Mesendoderm (in vitro differentiated cells): ENCODE data around the gene GCG.

Experiments used
- DNase-seq: peaks from one replicate; pipeline ENCODE4 v3.0.0; 2013
- H2AK5ac ChIP-seq: 2 replicates; pipeline ENCODE4 v1.6.1; 2013; ENCODE audit warnings: low read length, inconsistent platforms
- H2BK120ac ChIP-seq: 2 replicates; pipeline ENCODE4 v1.6.1; 2013; ENCODE audit warnings: low read depth, mild to moderate bottlenecking, low read length, moderate library complexity, mixed read lengths
- H2BK15ac ChIP-seq: replicated peaks from 2 replicates; pipeline ENCODE4 v1.6.1; 2013; ENCODE audit warnings: low read depth, mild to moderate bottlenecking, moderate library complexity
- H2BK5ac ChIP-seq: 2 replicates; pipeline ENCODE4 v1.6.1; 2013; ENCODE audit warnings: low read length, inconsistent platforms
- H3K18ac ChIP-seq: 2 replicates; pipeline ENCODE4 v1.6.1; 2013; ENCODE audit warnings: mild to moderate bottlenecking, low read length, mixed read lengths
- H3K23ac ChIP-seq: one replicate; pipeline ENCODE4 v1.6.1; 2013; ENCODE audit warnings: low read length
- H3K27ac ChIP-seq: 2 replicates; pipeline ENCODE4 v1.5.1; 2013; ENCODE audit warnings: low read depth, mild to moderate bottlenecking, inconsistent platforms, low read length, moderate library complexity
- H3K27me3 ChIP-seq: 2 replicates; pipeline ENCODE4 v1.6.1; 2013; ENCODE audit warnings: low read length, control low read depth, mild to moderate bottlenecking, inconsistent platforms; ENCODE audit not compliant: insufficient read depth, poor library complexity
- H3K36me3 ChIP-seq: 2 replicates; pipeline ENCODE4 v1.6.1; 2013; ENCODE audit warnings: low read length, inconsistent platforms; ENCODE audit not compliant: control insufficient read depth, insufficient read depth
- H3K4ac ChIP-seq: one replicate; pipeline ENCODE4 v1.6.1; 2013; ENCODE audit warnings: low read depth, mild to moderate bottlenecking, low read length, moderate library complexity
- H3K4me1 ChIP-seq: 2 replicates; pipeline ENCODE4 v1.6.1; 2013; ENCODE audit warnings: low read depth, low read length, inconsistent platforms; ENCODE audit not compliant: control insufficient read depth
- H3K4me2 ChIP-seq: 2 replicates; pipeline ENCODE4 v1.6.1; 2013; ENCODE audit warnings: low read length
- H3K4me3 ChIP-seq: 2 replicates; pipeline ENCODE4 v1.5.1; 2013; ENCODE audit warnings: mild to moderate bottlenecking, low read length
- H3K56ac ChIP-seq: one replicate; pipeline ENCODE4 v1.6.1; 2013; ENCODE audit warnings: low read length
- H3K79me1 ChIP-seq: 2 replicates; pipeline ENCODE4 v1.6.1; 2013; ENCODE audit warnings: low read length, inconsistent platforms
- H3K79me2 ChIP-seq: 2 replicates; pipeline ENCODE4 v1.6.1; 2013; ENCODE audit warnings: mild to moderate bottlenecking, low read length; ENCODE audit not compliant: control insufficient read depth, insufficient read depth
- H3K9ac ChIP-seq: 2 replicates; pipeline ENCODE4 v1.6.1; 2013; ENCODE audit warnings: low read length, inconsistent platforms
- H4K5ac ChIP-seq: one replicate; pipeline ENCODE4 v1.6.1; 2013; ENCODE audit warnings: low read length
- H4K8ac ChIP-seq: one replicate; pipeline ENCODE4 v1.6.1; 2013; ENCODE audit warnings: low read depth, mild to moderate bottlenecking, control low read depth, low read length, moderate library complexity
- WGBS: extraction: QIAGEN DNeasy Blood & Tissue Kit; methylation state at CpG from one replicate; pipeline ENCODE4 v1.1.7; 2013; ENCODE audit warnings: low lambda C conversion rate, missing lambda C conversion rate; ENCODE audit not compliant: insufficient coverage; ENCODE audit errors: extremely low coverage; 5-methylcytosine and 5-hydroxymethylcytosine counted together

GCG gene

GRCh38 chr2:162148956-162149355 is 3.1 kb downstream of the GCG start:
- no peak overlapping the region for H2BK15ac ChIP-seq
- H3K4me3 ChIP-seq = no peak overlapping the region
- no CpG with 5 or more reads among the region's 3 CpGs for WGBS

GRCh38 chr2:162143969-162144368 is 8.1 kb downstream of the GCG start:
- H3K9ac ChIP-seq = no peak overlapping the region
- no peak overlapping the region for H3K27ac ChIP-seq
- no peaks in the 10 kb centered on the region for H3K79me2 ChIP-seq
- no peak overlapping the region for H2BK15ac ChIP-seq
- H3K4me3 ChIP-seq = no peak overlapping the region
- no peak overlapping the region for H4K8ac ChIP-seq
- H2AK5ac ChIP-seq = no peak overlapping the region
- no CpG with 5 or more reads among the region's 4 CpGs for WGBS
- H3K56ac ChIP-seq = no peak overlapping the region
- no peak overlapping the region for H2BK5ac ChIP-seq
- H3K79me1 ChIP-seq = no peaks in the 10 kb centered on the region
- H3K23ac ChIP-seq = no peak overlapping the region
- no peak overlapping the region for H3K18ac ChIP-seq
- no peak overlapping the region for H4K5ac ChIP-seq
- H3K4me2 ChIP-seq = no peak overlapping the region
- H2BK120ac ChIP-seq = no peak overlapping the region
- no peak overlapping the region for H3K4ac ChIP-seq
- H3K36me3 ChIP-seq = no peaks in the 10 kb centered on the region
- H3K4me1 ChIP-seq = no peaks in the 10 kb centered on the region
- no peak for DNase-seq
- no peaks in the 10 kb centered on the region for H3K27me3 ChIP-seq

More at GRCh38 chr2:162148956-162149355, 3.1 kb downstream of the GCG start:
- Histone ChIP-seq H3K27ac (no peak overlapping the region), H3K4me1 (no peaks in the 10 kb centered on the region), H3K4ac (no peak overlapping the region), H3K56ac (no peak overlapping the region), H3K27me3 (no peaks in the 10 kb centered on the region), H3K9ac (no peak overlapping the region), H2AK5ac (no peak overlapping the region), H4K5ac (no peak overlapping the region), H2BK120ac (no peak overlapping the region), H2BK5ac (no peak overlapping the region), H3K79me1 (no peaks in the 10 kb centered on the region), H3K36me3 (no peaks in the 10 kb centered on the region), H3K23ac (no peak overlapping the region), H4K8ac (no peak overlapping the region), H3K79me2 (no peaks in the 10 kb centered on the region), H3K18ac (no peak overlapping the region), H3K4me2 (no peak overlapping the region)
- DNase-seq = no peak

- H3K79me2 ChIP-seq = no peaks in the 10 kb centered on the region
- no peak overlapping the region for H4K5ac ChIP-seq
- H4K8ac ChIP-seq = no peak overlapping the region
- no peaks in the 10 kb centered on the region for H3K27me3 ChIP-seq
- H3K79me1 ChIP-seq = no peaks in the 10 kb centered on the region
- H3K56ac ChIP-seq = no peak overlapping the region
- H3K4me3 ChIP-seq = no peak overlapping the region
- H2AK5ac ChIP-seq = no peak overlapping the region
- no peak overlapping the region for H3K4me2 ChIP-seq
- no peaks in the 10 kb centered on the region for H3K36me3 ChIP-seq
- H3K18ac ChIP-seq = no peak overlapping the region
- DNase-seq = no peak
- H3K23ac ChIP-seq = no peak overlapping the region
- no peaks in the 10 kb centered on the region for H3K4me1 ChIP-seq
- H3K4ac ChIP-seq = no peak overlapping the region
- no peak overlapping the region for H2BK15ac ChIP-seq
- H3K9ac ChIP-seq = no peak overlapping the region
- no peak overlapping the region for H3K27ac ChIP-seq
- H2BK5ac ChIP-seq = no peak overlapping the region
- H2BK120ac ChIP-seq = no peak overlapping the region
Measured at GRCh38 chr2:162138310-162138709, 13.7 kb downstream of the GCG start.

DNA sequence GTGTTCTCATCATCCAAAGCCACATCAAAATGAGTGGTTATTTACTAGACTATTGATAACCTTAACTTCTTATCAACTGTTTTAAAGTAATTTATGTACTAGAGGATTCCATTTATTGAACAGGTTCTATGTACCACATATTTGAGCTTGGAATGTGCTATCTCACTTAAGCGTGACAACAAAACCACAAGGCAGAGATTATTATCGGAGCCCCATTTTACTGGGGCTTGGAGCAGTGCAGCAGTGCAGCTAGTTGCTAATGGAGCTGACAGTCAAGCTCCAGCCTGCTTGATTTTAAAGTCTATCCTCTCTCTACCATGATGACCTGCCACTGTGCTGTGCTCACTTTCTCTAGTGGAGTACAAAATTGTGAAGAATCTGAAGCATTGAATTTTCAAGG is 24.6 kb downstream of the GCG start:
- Histone ChIP-seq H3K27ac (no peak overlapping the region), H3K4ac (no peak overlapping the region), H3K23ac (no peak overlapping the region), H3K56ac (no peak overlapping the region), H3K4me2 (no peak overlapping the region), H2BK120ac (no peak overlapping the region), H3K36me3 (no peaks in the 10 kb centered on the region), H3K27me3 (no peaks in the 10 kb centered on the region), H3K9ac (no peak overlapping the region), H3K18ac (no peak overlapping the region), H3K79me2 (no peaks in the 10 kb centered on the region), H3K4me1 (no peaks in the 10 kb centered on the region), H4K5ac (no peak overlapping the region), H2BK15ac (no peak overlapping the region), H3K4me3 (no peak overlapping the region), H2AK5ac (no peak overlapping the region), H2BK5ac (no peak overlapping the region), H3K79me1 (no peaks in the 10 kb centered on the region), H4K8ac (no peak overlapping the region)
- DNase-seq = no peak
- no CpG with 5 or more reads among the region's 2 CpGs for WGBS

DNA sequence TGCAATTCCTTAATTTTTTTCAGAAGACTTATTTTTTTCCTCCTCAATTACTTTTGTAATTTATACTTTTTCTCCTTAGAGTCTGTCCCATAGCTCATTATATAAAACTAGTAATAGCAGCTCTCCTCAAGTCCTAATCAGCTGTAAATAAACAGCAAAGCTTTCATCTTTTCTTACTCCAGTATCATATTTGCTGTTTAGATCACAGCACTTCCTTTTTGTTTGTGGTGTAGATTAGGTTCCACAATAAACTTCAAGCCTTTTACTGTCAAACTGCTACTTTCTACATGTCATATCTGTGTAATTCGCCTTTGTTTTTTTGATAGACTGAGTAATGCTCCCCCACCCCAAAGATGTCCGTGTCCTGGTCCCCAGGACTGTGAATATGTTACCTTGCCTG is 25.5 kb downstream of the GCG start:
- DNase-seq = no peak
- H3K23ac ChIP-seq = no peak overlapping the region
- H2AK5ac ChIP-seq = no peak overlapping the region
- H2BK15ac ChIP-seq = no peak overlapping the region
- no peak overlapping the region for H3K4me2 ChIP-seq
- H4K8ac ChIP-seq = no peak overlapping the region
- H3K27me3 ChIP-seq = no peaks in the 10 kb centered on the region
- H2BK120ac ChIP-seq = no peak overlapping the region
- H3K79me1 ChIP-seq = no peaks in the 10 kb centered on the region
- H3K4me3 ChIP-seq = no peak overlapping the region
- no CpG with 5 or more reads among the region's 2 CpGs for WGBS
- no peaks in the 10 kb centered on the region for H3K79me2 ChIP-seq
- H3K56ac ChIP-seq = no peak overlapping the region
- no peak overlapping the region for H3K18ac ChIP-seq
- H3K27ac ChIP-seq = no peak overlapping the region
- no peaks in the 10 kb centered on the region for H3K4me1 ChIP-seq
- no peak overlapping the region for H2BK5ac ChIP-seq
- H3K9ac ChIP-seq = no peak overlapping the region
- H4K5ac ChIP-seq = no peak overlapping the region
- no peaks in the 10 kb centered on the region for H3K36me3 ChIP-seq
- H3K4ac ChIP-seq = no peak overlapping the region

- no peak overlapping the region for H2AK5ac ChIP-seq
- no peak overlapping the region for H3K4ac ChIP-seq
- H3K18ac ChIP-seq = no peak overlapping the region
- no peak overlapping the region for H3K4me2 ChIP-seq
- no peaks in the 10 kb centered on the region for H3K79me2 ChIP-seq
- no peak overlapping the region for H2BK5ac ChIP-seq
- no peaks in the 10 kb centered on the region for H3K79me1 ChIP-seq
- WGBS = no CpG with 5 or more reads among the region's 1 CpG
- no peak overlapping the region for H4K8ac ChIP-seq
- no peak overlapping the region for H3K4me3 ChIP-seq
- H2BK15ac ChIP-seq = no peak overlapping the region
- H3K56ac ChIP-seq = no peak overlapping the region
- H3K27ac ChIP-seq = no peak overlapping the region
- H3K4me1 ChIP-seq = no peaks in the 10 kb centered on the region
- no peak overlapping the region for H3K23ac ChIP-seq
- H3K36me3 ChIP-seq = no peaks in the 10 kb centered on the region
- no peak overlapping the region for H3K9ac ChIP-seq
- no peak overlapping the region for H2BK120ac ChIP-seq
- no peak overlapping the region for H4K5ac ChIP-seq
- no peak for DNase-seq
- H3K27me3 ChIP-seq = no peaks in the 10 kb centered on the region
Measured at GRCh38 chr2:162126111-162126519, 25.9 kb downstream of the GCG start.
